IPS-18c (cell line): ENCODE results near the gene APP.
"Not testable (repeated sequence)": the region's sequence is repeated elsewhere in the genome, so short reads cannot be mapped to it uniquely, and the experiment has no call there.

ENCODE experiments used
- H3K4me3 ChIP-seq: 2 replicates; pipeline ENCODE4 v1.7.0; 2013; ENCODE audit warnings: low read depth, mild to moderate bottlenecking, low read length, moderate library complexity; ENCODE audit not compliant: insufficient read depth
- H3K9me3 ChIP-seq: one replicate; pipeline ENCODE4 v1.6.1; 2013; ENCODE audit warnings: mild to moderate bottlenecking, low read length, moderate library complexity; ENCODE audit not compliant: control insufficient read depth, insufficient read depth

Gene APP

DNA sequence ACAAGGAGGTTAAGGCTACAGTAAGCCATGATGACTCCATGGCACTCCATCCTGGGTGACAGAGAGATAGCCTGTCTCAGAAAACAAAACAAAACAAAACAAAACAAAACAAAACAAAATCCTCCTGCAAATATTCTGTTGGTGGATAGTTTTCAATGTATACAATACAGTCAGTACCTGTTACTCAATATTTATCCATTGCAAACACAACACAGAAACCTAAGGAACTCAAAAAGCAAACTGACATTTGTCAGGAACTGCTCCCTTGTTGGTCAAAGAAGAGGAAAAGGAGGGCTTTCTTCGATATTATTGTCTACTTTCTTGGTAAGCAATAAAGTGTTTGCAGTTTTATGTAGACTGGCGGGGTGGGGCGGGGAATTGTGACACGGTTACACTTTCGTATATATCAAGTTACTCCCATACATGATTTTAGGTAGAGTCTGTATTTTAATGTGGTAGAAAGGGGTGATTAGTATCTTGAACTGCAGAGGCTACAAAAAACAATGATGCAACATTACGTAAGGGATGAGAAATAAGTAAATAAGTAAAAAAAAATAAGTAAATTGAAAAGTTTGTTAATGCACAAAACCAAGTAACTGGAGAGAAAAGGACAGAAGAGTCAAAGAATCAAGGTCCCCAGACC, 31.8 kb downstream of the APP start:
- no peaks in the 10 kb centered on the region for H3K9me3 ChIP-seq
- no peak overlapping the region for H3K4me3 ChIP-seq

DNA sequence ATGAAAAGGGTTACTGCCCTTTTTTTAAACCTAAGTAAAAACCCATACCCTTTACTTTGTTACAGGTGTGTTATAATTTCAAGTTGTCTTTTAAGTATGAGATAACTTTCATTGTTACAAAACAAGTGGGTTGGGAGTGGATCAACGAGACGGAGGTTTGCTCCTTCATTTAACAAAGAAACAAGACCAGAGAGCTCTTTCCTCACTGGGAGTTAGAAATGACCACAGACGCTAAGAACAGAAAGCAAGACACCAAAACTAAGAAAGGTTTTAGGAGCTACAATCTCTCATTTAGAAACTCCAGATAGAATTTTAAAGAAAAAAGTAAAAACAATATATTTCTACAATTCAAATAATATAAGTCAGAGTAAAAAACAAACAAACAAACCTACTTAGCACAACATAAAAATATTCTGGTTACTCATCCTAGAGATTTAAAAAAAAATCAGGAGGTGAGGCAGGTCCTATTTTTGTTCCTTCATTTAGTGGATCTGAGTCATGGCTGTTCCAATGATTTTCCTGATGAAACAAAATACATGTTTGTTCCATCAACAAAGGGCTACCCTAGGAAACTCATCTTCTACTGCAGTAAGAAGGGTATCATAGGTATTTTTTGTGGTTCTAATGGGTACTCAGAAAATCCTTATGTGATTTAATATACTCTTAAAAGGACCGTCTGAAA, 33.0 kb downstream of the APP start:
- Histone ChIP-seq H3K4me3 (no peak overlapping the region), H3K9me3 (no peaks in the 10 kb centered on the region)

DNA sequence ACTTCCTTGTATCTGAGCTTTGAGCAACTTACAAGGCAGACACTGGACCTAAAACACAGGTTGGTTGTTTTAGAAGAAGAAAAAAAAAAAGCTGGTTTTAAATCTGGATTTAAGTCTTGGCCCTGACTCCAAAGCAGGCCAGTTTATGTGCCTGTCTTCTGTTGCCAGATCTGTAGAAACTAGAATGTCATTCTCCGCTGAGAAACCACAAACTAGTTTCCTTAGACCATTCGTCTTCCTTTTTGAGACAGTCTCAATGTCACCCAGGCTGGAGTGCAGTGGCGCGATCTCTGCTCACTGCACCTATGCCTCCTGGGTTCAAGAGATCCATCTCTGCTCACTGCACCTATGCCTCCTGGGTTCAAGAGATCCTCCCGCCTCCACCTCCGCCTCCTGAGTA, 33.9 kb downstream of the APP start:
- Histone ChIP-seq H3K4me3 (no peak overlapping the region), H3K9me3 (no peaks in the 10 kb centered on the region)

DNA sequence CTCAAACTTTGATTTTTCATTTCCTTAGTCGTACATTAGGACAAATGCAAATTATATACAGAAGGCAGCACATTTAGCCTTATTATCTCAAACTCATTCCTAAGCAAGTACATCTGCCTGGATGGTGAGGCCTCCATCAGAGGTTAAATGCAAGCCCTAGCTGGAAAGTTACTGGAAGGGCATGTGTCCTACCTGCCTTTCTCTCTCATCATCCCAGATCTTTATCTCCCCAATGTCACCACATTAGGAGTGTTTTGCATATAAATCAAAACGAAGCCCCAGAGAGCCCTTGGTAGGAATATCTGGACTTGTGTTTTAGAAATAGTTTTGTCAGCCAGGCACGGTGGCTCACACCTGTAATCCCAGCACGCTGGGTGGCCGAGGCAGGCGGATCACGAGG, 35.0 kb downstream of the APP start:
- H3K4me3 ChIP-seq = no peak overlapping the region

DNA sequence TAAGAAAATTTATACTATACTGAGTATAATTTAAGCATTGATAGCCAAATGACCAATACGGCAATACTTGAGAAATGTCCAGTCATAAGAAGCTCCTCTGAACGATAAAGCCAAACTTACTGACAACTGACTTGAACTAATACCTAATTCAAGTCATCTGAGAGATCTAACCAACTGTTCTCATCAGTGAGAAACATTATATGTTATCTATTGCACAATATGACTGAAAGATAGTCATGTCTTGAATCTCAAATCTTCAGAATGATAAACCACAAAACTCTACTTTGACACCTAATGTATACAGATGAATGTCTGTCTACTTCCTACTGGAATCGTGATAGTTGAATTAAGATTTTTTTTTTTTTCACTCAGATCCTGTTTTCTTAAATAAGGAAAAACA, 39.0 kb downstream of the APP start:
- H3K9me3 ChIP-seq = no peaks in the 10 kb centered on the region
- no peak overlapping the region for H3K4me3 ChIP-seq

More for the DNA sequence above, 35.0 kb downstream of the APP start:
- H3K9me3 ChIP-seq = no peaks in the 10 kb centered on the region

DNA sequence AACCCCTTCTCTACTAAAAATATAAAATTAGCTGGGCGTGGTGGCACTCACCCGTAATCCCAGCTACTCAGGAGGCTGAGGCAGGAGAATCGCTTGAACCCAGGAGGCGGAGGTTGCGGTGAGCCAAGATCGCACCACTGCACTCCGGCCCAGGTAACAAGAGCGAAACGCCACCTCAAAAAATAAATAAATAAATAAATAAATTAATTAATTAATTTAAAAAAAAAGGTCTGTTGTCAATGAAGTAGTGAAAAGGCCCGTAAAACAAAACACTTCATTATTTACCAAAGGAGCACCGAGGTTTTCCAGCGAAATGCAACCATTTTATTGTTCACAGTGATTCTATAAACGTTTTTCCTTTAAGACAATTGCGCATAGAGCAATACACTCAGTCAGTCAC, 39.5 kb downstream of the APP start:
- H3K9me3 ChIP-seq, H3K4me3 ChIP-seq: not testable (repeated sequence)

DNA sequence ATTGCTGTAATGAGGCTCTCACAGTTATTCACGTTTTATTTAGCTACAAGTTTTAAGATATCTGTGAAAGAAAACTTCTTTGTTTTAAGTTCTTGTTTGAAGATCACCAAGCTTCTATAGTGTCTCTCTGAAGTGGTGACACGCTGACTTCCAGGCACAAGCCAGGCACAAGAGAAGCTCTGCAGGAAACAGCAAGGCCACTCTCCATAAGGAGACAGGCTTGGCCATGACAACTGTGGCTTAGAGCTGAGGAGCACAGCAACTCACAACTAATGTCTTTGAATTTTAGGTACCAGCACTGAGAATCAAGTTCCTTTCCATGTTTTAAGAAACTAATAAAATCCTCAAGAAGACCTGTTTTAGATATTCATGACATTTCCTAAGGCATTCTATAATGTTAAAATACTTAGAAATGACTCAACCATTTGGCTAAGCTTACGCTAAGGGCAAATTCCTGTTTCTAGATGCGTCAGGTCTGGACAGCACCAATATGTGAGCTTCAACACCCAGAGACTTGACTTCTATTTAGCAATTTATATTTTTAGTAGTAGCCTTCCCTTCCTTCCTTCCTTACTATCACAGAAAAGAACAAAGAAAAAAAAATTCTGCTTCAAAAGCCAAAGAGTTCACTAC, 40.2 kb downstream of the APP start:
- no peaks in the 10 kb centered on the region for H3K9me3 ChIP-seq
- no peak overlapping the region for H3K4me3 ChIP-seq

DNA sequence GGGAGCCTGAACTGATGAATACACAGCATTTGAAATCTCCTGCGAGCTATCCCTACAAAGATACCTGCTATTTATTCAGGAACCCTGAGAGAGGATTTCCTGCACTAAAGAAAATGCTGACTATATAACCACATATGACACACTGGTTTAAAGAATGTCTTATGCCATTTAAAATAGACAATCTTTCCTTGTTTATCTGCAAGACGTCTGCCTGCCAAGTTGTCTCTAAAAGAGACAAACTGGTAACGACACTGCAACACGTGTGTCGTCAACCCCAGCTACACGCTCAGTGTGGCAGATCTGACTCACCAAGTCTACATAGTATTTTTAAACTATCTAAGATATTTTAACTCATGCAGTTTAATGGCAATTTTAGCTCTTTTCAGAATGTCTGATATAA, 42.7 kb downstream of the APP start:
- H3K9me3 ChIP-seq = no peaks in the 10 kb centered on the region
- H3K4me3 ChIP-seq = no peak overlapping the region

DNA sequence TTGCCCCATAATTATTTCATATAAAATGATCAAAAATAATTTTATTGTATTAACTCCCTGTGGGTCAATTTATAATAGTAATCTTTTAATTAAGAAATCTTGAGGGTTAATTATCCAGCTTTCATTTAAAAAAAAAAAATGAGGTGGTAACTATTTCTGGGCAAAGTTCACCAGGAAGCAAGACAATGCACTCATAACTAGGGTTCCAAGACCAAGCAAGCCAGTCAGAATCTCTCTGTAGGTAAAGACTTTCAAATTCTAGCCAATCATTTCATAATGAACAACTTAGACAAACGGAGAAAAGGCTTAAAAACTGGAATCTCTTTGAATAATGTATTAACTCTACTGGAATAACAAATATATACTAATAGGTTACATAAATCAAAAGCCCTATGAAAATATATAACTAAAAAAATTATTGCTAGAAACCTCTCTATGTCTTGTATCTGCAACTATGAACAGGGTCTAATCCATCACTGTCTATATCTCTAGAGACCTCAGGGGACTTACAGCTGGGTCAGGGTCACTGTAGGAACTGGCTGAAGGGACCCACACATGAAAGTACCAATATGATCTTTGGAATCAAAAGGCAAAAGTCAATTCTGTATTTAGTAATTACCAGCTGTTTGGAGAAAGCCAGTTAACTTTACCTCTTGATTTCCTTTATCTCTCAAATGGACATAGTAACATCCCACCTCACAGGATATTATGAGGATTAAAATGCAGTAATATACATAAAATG, 43.3 kb downstream of the APP start:
- Histone ChIP-seq H3K9me3 (no peaks in the 10 kb centered on the region), H3K4me3 (no peak overlapping the region)

DNA sequence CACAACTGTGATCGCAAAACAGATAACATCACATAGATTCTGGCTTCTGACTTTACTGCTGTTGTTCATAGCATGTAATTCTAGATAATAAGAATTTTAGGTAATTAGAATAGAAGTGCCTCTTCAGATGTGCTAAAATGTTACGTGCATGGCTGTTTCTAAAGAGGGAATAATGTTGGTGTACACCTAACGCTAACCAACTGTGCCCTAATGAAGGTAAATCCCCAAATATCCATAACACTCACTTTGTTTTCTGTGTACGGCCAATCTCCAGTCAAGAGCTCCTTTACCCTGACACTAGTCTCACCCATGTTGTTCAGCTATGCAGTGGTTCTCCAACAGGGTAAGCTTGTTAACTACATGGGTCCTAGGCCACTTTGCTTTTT, 44.4 kb downstream of the APP start:
- Histone ChIP-seq H3K9me3 (no peaks in the 10 kb centered on the region), H3K4me3 (no peak overlapping the region)

DNA sequence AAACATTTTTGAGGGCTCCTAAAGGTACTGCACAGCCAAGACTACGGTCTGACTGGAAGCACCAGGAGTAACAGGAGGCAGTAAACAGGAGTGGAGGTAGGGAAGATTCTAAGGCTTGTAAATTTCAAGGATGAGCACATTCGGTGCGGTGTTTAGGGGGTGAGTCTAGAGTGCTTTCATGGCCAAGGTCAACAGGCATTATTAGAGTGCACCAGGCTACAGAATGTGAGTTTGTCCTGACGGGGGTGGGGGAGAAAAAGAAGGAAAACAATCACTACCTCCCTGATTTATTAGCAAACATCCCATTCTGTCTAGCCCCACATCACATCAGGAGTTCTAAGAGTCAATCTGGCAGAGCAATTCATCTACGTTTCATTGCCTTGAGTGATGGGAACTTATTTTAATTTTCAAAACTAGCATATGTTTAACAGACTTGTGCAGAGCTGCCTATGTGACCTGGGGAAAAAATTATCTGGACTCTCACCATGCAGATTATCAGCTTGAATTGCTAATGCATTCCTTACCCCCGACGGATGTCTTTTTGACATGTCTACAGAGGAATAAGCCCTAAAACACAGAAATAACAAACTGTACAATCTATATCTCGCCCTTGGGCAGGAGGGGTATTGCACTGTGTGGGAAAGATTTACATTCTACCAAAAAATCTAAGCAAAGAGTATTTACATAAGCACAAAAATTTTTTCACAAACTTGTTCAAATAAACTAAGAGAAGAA, 45.0 kb downstream of the APP start:
- Histone ChIP-seq H3K4me3 (no peak overlapping the region), H3K9me3 (no peaks in the 10 kb centered on the region)

DNA sequence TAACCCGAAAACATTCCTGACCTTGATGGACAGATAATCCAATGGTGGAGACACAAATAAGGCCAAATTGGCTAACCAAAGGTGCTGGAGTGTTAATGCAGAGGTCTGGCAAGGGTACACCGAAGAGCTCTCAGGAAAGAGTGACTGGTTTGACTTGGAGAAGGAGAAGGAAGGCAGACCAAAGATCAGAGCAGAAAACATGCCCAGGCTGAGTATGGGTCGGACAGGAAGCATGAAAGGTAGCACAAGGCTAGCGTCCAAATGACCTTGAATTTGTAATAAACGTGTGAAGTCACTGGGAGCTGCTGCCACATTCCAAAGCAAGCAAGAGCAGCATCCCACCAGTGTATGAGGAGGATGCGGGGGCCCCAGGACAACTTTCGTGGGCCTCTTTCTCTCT, 45.7 kb downstream of the APP start:
- Histone ChIP-seq H3K9me3 (no peaks in the 10 kb centered on the region), H3K4me3 (no peak overlapping the region)

DNA sequence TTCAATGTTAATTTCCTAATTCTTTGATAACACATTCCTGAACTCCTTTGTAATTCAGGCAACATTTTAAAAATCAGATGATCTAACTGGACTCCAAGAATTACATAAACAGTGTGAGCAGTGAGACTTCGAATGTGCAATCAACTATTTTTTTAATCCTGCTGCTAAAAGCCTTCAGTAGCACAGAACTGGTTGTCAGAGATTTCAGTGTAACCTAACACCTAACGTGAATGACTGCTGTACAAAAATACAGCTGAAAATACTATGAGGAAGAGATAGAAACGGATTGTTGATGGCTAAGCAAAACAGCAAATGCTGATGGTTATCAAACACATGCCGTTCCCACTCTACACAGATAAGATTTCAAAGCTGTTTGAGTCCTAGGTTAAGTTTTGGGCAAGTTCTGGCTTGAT, 46.1 kb downstream of the APP start:
- Histone ChIP-seq H3K4me3 (no peak overlapping the region), H3K9me3 (no peaks in the 10 kb centered on the region)

DNA sequence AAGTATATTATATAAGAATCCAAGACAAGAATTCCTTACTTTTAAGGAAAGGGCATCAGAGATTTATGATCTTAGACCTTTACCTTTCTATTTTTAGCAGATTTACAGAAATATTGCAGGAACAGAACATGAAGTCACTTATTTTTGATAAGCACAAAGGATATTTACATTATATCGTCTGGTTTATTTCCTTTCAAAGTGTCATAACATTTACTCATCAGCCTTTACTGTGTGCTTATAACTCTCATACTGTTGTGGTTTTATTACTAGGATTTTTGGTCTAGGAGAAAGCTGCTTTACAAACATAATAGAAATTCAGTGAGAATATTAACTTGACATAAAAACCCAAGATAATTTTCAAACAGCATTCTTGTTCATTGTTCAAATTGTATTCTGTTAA, 47.6 kb downstream of the APP start:
- Histone ChIP-seq H3K4me3 (no peak overlapping the region), H3K9me3 (no peaks in the 10 kb centered on the region)

DNA sequence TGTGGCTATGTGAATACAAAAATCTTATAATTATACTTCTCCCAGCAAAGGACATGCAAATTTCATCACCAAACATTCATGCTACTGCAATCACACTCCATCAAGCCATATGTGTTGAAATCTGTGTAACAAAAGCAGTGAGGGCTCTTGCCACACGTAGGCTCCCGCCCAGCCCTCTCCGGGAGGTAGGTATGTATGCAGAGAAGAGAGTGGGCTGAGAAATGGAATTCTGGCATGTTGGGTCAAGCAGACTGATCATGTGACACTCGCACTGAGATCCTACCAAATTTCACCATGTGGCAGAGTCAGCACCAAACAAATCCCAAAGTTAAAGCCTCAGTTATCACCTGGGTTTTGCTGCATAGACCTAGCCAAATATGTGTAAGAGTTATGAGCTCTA, 49.7 kb downstream of the APP start:
- H3K9me3 ChIP-seq = no peaks in the 10 kb centered on the region
- no peak overlapping the region for H3K4me3 ChIP-seq

DNA sequence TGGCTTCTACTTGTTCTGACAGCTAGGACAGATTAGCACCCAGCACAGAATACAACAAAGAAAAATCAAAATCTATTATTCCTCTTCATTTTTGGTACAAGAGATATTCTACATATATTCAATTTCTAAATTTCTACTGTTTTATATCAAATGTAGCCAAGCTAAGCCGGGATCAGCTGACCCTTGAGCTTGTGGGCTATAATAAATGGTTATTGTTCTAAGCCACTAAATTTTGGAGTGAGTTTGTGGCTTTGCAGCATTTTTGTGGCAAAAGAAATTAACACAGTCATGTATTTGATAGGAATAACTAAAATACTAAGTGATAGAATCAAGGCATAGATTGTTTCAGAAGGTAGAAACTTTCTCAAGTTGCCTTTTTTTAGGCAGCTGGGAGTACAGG, 50.7 kb downstream of the APP start:
- Histone ChIP-seq H3K9me3 (no peaks in the 10 kb centered on the region), H3K4me3 (no peak overlapping the region)

DNA sequence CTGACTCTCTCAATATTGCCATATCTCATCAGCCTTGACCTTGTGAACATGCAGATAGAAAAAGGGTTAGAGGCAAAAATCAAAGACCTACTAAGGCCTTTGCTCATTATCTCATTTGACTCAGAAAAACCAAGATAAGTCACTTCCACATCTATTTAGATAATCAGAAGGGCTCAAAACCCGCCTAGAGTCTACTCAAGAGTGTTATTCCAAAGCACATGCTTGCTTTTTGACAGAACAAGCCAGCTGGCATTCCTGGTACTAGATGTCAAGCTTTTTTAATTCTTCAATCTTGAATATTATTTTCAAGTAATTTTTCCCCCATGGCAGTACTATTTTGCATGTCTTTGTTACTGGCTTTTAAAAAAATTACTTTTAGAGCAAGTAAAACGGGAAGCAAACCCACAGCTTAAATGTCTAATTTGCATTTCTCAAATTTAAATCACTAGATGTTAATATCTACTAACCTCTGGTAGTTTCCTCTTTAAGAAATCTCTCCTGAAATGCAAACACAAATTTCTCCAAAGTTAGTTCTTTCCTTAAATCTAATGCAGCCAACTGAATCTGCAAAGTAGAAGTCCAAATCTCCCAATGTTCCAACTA, 51.5 kb downstream of the APP start:
- H3K9me3 ChIP-seq = no peaks in the 10 kb centered on the region
- H3K4me3 ChIP-seq = no peak overlapping the region
